ENCODE data around the gene MRPL14. TPM values are rescaled to one million over a fixed set of nuclear protein-coding genes. Genes with fewer than 3 reads are reported as not detected.

The MRPL14 gene
- total and polyA plus RNA-seq, 10 of the 15 experiments (the other 5 are each of a cell fraction or from before 2014, with no cell fraction given): 80.5 to 294 (median 122) TPM

DNA sequence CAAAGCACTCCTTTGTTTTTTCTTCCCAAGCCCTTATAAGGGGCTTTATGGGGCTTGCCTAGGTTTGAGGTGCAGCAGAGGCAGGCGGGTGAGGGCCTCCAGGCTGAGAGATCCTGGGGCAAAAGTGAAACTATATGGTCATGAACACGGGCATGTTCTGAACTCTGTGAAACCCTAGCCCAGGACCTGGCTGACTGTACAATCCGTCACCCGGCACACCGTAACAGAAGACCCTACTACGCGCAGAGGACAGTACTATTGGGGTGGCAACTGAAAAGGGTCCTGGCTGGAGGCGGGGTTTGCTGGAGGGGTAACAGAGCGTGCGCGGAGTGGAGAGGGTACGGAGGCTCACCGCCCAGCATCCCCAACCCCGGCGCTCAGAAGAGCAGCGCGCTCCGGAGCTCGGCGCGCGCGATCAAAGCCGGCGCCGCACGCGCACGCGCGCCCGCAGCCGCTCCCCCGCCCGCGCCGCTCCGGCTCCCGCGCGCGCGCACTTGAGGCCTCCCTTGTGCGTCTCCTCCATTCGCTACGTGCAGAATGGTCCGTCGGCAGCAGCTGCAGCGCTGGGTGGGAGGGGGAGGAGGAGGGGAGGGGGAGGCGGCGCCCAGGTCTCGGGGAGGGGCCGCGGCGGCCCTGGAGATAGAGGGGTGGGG lies 54.2 kb downstream of the MRPL14 start (continued):
- TF ChIP-seq CUX1 (IDR thresholded peaks at IDR 0.05; ENCODE audit: insufficient replicate concordance, low read depth, low read length) (no peak), SREBF2 (IDR thresholded peaks at IDR 0.05; ENCODE audit: low read length) (no peak), RELA (IDR thresholded peaks at IDR 0.05; ENCODE audit: borderline replicate concordance, partially characterized antibody) (no peak), BMI1 (IDR thresholded peaks at IDR 0.05; ENCODE audit: borderline replicate concordance) (no peak), MTA2 (IDR thresholded peaks at IDR 0.05; ENCODE audit: low read depth) (no peak), SPI1 (IDR thresholded peaks at IDR 0.05; ENCODE audit: borderline replicate concordance, insufficient read depth, low read depth, low read length) (no peak), EGR1 (IDR thresholded peaks at IDR 0.05; ENCODE audit: borderline replicate concordance in 1 of 2, low read depth in 2 of 2, low read length in 2 of 2) (peak in 1 of 2 experiments; percentile 1; a peak in 1 of 3 replicates), GABPA (IDR thresholded peaks at IDR 0.05; ENCODE audit: low read depth) (no peak), ATF3 (IDR thresholded peaks at IDR 0.05; ENCODE audit: borderline replicate concordance, extremely low read depth, low read depth, low read length) (no peak), WRNIP1 (IDR thresholded peaks at IDR 0.05; ENCODE audit: borderline replicate concordance, low read depth, low read length) (peak; percentile 91; the same call in 1 of the 2 replicates), NRF1 (conservative IDR thresholded peaks at IDR 0.05; ENCODE audit: low read depth, low read length) (peak; percentile 69), BACH1 (IDR thresholded peaks at IDR 0.05; ENCODE audit: borderline replicate concordance) (peak; percentile 70), ELK1 (IDR thresholded peaks at IDR 0.05; ENCODE audit: low read depth, low read length) (no peak), TBL1XR1 (IDR thresholded peaks at IDR 0.05; ENCODE audit: low read depth, low read length) (no peak), MXI1 (IDR thresholded peaks at IDR 0.05; ENCODE audit: low read depth, low read length) (peak; percentile 81), BHLHE40 (IDR thresholded peaks at IDR 0.05; ENCODE audit: borderline replicate concordance in 1 of 2, low read depth in 2 of 2, low read length in 1 of 2) (peak in 1 of 2 experiments; percentile 83; a peak in 2 of 4 replicates), SUPT20H (IDR thresholded peaks at IDR 0.05; ENCODE audit: borderline replicate concordance, control insufficient read depth, low read depth, low read length) (no peak)
- TF ChIP-seq, protein P1, sequence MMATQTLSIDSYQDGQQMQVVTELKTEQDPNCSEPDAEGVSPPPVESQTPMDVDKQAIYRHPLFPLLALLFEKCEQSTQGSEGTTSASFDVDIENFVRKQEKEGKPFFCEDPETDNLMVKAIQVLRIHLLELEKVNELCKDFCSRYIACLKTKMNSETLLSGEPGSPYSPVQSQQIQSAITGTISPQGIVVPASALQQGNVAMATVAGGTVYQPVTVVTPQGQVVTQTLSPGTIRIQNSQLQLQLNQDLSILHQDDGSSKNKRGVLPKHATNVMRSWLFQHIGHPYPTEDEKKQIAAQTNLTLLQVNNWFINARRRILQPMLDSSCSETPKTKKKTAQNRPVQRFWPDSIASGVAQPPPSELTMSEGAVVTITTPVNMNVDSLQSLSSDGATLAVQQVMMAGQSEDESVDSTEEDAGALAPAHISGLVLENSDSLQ (IDR thresholded peaks at IDR 0.05): 0 out of 2 replicates have a peak, but pooled peaks have one; percentile 14
- TF ChIP-seq, protein P2, sequence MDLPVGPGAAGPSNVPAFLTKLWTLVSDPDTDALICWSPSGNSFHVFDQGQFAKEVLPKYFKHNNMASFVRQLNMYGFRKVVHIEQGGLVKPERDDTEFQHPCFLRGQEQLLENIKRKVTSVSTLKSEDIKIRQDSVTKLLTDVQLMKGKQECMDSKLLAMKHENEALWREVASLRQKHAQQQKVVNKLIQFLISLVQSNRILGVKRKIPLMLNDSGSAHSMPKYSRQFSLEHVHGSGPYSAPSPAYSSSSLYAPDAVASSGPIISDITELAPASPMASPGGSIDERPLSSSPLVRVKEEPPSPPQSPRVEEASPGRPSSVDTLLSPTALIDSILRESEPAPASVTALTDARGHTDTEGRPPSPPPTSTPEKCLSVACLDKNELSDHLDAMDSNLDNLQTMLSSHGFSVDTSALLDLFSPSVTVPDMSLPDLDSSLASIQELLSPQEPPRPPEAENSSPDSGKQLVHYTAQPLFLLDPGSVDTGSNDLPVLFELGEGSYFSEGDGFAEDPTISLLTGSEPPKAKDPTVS (IDR thresholded peaks at IDR 0.05; ENCODE audit: low read depth, low read length): no peak

Data from GM12878 (cell line).